ENCODE data around the gene TMEM19.

Gene TMEM19

DNA sequence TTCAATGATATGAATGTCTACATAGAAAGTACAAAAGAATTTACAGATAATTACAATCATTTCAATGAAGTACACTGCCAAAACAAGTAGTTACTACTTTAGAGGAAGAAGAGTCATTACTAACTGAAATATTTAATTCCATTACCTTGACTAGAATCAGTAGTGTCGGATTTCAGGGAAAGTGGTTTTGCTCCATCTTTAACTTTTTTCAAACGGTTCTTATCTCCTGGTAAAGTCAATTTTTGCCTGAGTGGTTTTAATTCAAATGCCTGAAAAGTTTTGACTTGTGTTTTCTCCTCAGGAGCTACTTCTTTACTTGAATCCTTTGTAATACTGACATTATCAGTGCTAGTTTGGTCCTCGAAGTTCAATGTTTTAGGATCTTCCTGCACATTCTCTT lies 29.1 kb upstream of the TMEM19 start:
- Histone ChIP-seq H3K27ac (ENCODE audit: low read length, poor library complexity, severe bottlenecking) (no peak overlapping the region), H2BK5ac (ENCODE audit: low read depth, low read length, poor library complexity, severe bottlenecking) (no peak overlapping the region), H3K4me1 (ENCODE audit: control insufficient read depth, insufficient read depth, low read depth, low read length) (peaks cover 3% of the 10 kb centered on the region), H3K18ac (ENCODE audit: low read depth in 1 of 2, low read length in 2 of 2) (no peak overlapping the region), H3K36me3 (ENCODE audit: control insufficient read depth in 1 of 2, insufficient read depth in 2 of 2, low read depth in 1 of 2, low read length in 2 of 2) (peaks cover 14 to 86% of the 10 kb centered on the region in 2 experiments), H2AK5ac (ENCODE audit: low read length, severe bottlenecking) (no peak overlapping the region), H2BK15ac (ENCODE audit: low read depth, poor library complexity, severe bottlenecking) (no peak overlapping the region), H2AFZ (ENCODE audit: low read depth, low read length) (no peak overlapping the region), H4K8ac (ENCODE audit: low read length) (no peak overlapping the region), H3K9ac (ENCODE audit: low read length) (no peak overlapping the region), H4K91ac (ENCODE audit: low read length) (no peak overlapping the region), H3K9me3 (ENCODE audit: control insufficient read depth, low read length) (peaks cover 19% of the 10 kb centered on the region), H3K4ac (ENCODE audit: low read depth in 1 of 2, low read length in 2 of 2) (no peak overlapping the region), H2BK120ac (ENCODE audit: low read depth, low read length) (no peak overlapping the region), H3K79me1 (replicated peaks; ENCODE audit: low read length, poor library complexity, severe bottlenecking) (no peaks in the 10 kb centered on the region), H3K27me3 (ENCODE audit: control insufficient read depth in 1 of 2, insufficient read depth in 1 of 2, low read length in 2 of 2) (no peaks in the 10 kb centered on the region), H3K14ac (ENCODE audit: low read length in 2 of 2) (no peak overlapping the region), H3K23ac (ENCODE audit: low read length in 2 of 2) (no peak overlapping the region), H2BK12ac (ENCODE audit: low read length in 2 of 2) (no peak overlapping the region), H3K4me3 (ENCODE audit: insufficient read depth in 1 of 2, low read depth in 1 of 2, low read length in 2 of 2) (no peak overlapping the region), H3K4me2 (ENCODE audit: low read length, poor library complexity, severe bottlenecking) (no peak overlapping the region)
- no peak for DNase-seq
- WGBS, result 100% methylated on average over 3 of the region's 3 CpGs

DNA sequence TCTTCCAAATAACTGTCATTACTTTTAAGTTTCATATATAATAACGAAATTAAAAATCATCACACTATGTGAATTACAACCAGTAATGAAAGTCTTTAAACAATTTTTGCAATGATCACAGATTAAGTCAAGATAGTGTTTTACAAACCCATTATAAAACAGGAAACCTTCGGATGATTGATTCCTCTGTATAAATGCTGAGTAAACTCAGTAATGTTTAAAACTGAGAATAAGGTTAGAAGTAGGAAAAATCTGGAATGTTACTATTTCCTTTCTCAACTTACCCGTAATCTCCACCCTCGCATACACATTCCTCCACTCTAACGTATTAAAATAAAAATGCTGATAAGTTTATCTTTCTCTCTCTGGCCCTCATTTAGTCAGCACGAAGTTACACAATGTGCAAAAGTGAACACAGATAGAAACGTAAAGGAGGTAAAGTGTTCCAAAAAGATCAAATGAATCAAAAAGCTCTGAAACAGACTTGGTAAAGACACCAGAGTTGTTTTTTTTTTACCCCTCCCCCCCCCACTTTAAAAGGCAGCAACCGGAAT lies 23.8 kb upstream of the TMEM19 start:
- peak overlapping the region in 1 of 2 experiments; percentile 97 for H3K4me3 ChIP-seq (ENCODE audit: insufficient read depth in 1 of 2, low read depth in 1 of 2, low read length in 2 of 2)
- H3K4me1 ChIP-seq (ENCODE audit: control insufficient read depth, insufficient read depth, low read depth, low read length), result peaks cover 3% of the 10 kb centered on the region
- H3K9me3 ChIP-seq (ENCODE audit: control insufficient read depth, low read length), result no peaks in the 10 kb centered on the region
- no peak overlapping the region for H2BK120ac ChIP-seq (ENCODE audit: low read depth, low read length)
- no peak overlapping the region for H2BK5ac ChIP-seq (ENCODE audit: low read depth, low read length, poor library complexity, severe bottlenecking)
- no peak overlapping the region for H3K23ac ChIP-seq (ENCODE audit: low read length in 2 of 2)
- H3K14ac ChIP-seq (ENCODE audit: low read length in 2 of 2), result no peak overlapping the region
- H3K27ac ChIP-seq (ENCODE audit: low read length, poor library complexity, severe bottlenecking), result peak overlapping the region; percentile 43
- H3K18ac ChIP-seq (ENCODE audit: low read depth in 1 of 2, low read length in 2 of 2), result no peak overlapping the region
- H3K36me3 ChIP-seq (ENCODE audit: control insufficient read depth in 1 of 2, insufficient read depth in 2 of 2, low read depth in 1 of 2, low read length in 2 of 2), result peaks cover 8 to 33% of the 10 kb centered on the region in 2 experiments
- no peak overlapping the region for H2AFZ ChIP-seq (ENCODE audit: low read depth, low read length)
- peak overlapping the region; percentile 3 for H3K4me2 ChIP-seq (ENCODE audit: low read length, poor library complexity, severe bottlenecking)
- WGBS, result 0% methylated on average over 5 of the region's 8 CpGs
- DNase-seq, result peak; percentile 52
- H2AK5ac ChIP-seq (ENCODE audit: low read length, severe bottlenecking), result no peak overlapping the region
- peaks cover 5% of the 10 kb centered on the region for H3K79me1 ChIP-seq (replicated peaks; ENCODE audit: low read length, poor library complexity, severe bottlenecking)
- H2BK15ac ChIP-seq (ENCODE audit: low read depth, poor library complexity, severe bottlenecking), result no peak overlapping the region
- peak overlapping the region; percentile 99 for H3K9ac ChIP-seq (ENCODE audit: low read length)
- no peak overlapping the region for H4K8ac ChIP-seq (ENCODE audit: low read length)
- no peak overlapping the region for H2BK12ac ChIP-seq (ENCODE audit: low read length in 2 of 2)
- H3K4ac ChIP-seq (ENCODE audit: low read depth in 1 of 2, low read length in 2 of 2), result no peak overlapping the region
- no peaks in the 10 kb centered on the region for H3K27me3 ChIP-seq (ENCODE audit: control insufficient read depth in 1 of 2, insufficient read depth in 1 of 2, low read length in 2 of 2)
- H4K91ac ChIP-seq (ENCODE audit: low read length), result no peak overlapping the region

DNA sequence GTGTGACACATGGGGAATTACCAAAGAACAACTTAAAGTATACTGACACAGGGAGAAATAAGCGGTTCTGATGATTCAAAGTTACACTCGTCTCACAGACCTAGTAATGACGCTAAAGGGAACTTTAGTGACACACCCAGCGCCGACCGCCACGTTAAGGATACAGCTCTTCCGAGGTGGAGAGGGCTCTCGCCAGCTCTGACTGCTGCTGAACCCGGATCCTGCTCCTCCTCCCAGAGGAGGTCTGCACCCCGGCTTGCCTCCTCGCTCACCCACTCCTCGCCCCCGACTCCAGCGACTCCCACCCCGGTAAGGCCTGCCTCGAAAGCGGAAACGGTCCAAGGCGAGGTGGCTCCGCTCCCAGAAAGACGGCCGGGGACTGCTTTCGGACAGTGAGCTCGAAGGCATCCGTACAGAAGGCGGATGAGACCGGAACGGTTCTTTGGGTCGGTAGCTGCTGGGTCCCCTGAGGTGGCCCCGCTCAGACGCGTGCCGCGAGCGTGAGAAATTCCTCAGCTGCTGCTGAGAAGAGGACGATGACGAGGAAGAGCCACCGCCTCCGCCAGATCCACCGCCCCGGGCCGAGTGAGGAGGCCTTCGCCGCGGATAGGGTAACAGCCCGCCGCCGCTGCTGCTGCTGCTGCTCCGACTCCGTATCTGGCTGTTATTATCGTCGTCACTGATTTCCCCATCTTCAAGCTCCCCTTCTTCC lies 22.9 kb upstream of the TMEM19 start:
- peak overlapping the region in 1 of 2 experiments; percentile 66 for H3K23ac ChIP-seq (ENCODE audit: low read length in 2 of 2)
- peak overlapping the region; percentile 6 for H2AK5ac ChIP-seq (ENCODE audit: low read length, severe bottlenecking)
- H3K27me3 ChIP-seq (ENCODE audit: control insufficient read depth in 1 of 2, insufficient read depth in 1 of 2, low read length in 2 of 2), result no peaks in the 10 kb centered on the region
- H2BK15ac ChIP-seq (ENCODE audit: low read depth, poor library complexity, severe bottlenecking), result peak overlapping the region; percentile 94
- peak overlapping the region; percentile 30 for H4K91ac ChIP-seq (ENCODE audit: low read length)
- no peak overlapping the region for H2BK12ac ChIP-seq (ENCODE audit: low read length in 2 of 2)
- H3K36me3 ChIP-seq (ENCODE audit: control insufficient read depth in 1 of 2, insufficient read depth in 2 of 2, low read depth in 1 of 2, low read length in 2 of 2), result peaks cover 4 to 24% of the 10 kb centered on the region in 2 experiments
- H3K9ac ChIP-seq (ENCODE audit: low read length), result peak overlapping the region; percentile 99
- peak overlapping the region; percentile 89 for H2BK5ac ChIP-seq (ENCODE audit: low read depth, low read length, poor library complexity, severe bottlenecking)
- peak overlapping the region; percentile 73 for H2BK120ac ChIP-seq (ENCODE audit: low read depth, low read length)
- H3K4me3 ChIP-seq (ENCODE audit: insufficient read depth in 1 of 2, low read depth in 1 of 2, low read length in 2 of 2), result peak overlapping the region; percentile 85 to 97
- H4K8ac ChIP-seq (ENCODE audit: low read length), result peak overlapping the region; percentile 98
- H3K18ac ChIP-seq (ENCODE audit: low read depth in 1 of 2, low read length in 2 of 2), result peak overlapping the region; percentile 77 to 95
- H3K27ac ChIP-seq (ENCODE audit: low read length, poor library complexity, severe bottlenecking), result peak overlapping the region; percentile 99
- no peaks in the 10 kb centered on the region for H3K9me3 ChIP-seq (ENCODE audit: control insufficient read depth, low read length)
- H3K79me1 ChIP-seq (replicated peaks; ENCODE audit: low read length, poor library complexity, severe bottlenecking), result peaks cover 9% of the 10 kb centered on the region
- peak overlapping the region; percentile 62 to 99 for H3K14ac ChIP-seq (ENCODE audit: low read length in 2 of 2)
- peak overlapping the region; percentile 39 for H3K4me2 ChIP-seq (ENCODE audit: low read length, poor library complexity, severe bottlenecking)
- H2AFZ ChIP-seq (ENCODE audit: low read depth, low read length), result peak overlapping the region; percentile 86
- 0% methylated on average over 53 of the region's 53 CpGs for WGBS
- peak overlapping the region; percentile 72 to 85 for H3K4ac ChIP-seq (ENCODE audit: low read depth in 1 of 2, low read length in 2 of 2)
- peaks cover 3% of the 10 kb centered on the region for H3K4me1 ChIP-seq (ENCODE audit: control insufficient read depth, insufficient read depth, low read depth, low read length)
- peak; percentile 88 for DNase-seq

Data from mesenchymal stem cell (in vitro differentiated cells and primary cell).